GM23338 (cell line): ENCODE measurements around the gene C2orf49. TPM values are rescaled to one million over a fixed set of nuclear protein-coding genes. Genes with fewer than 3 reads are reported as not detected.

ENCODE experiments used
- ATAC-seq: fragments of 200-7000 bp; cut with Tn5 transposase; 3 replicates; pipeline ENCODE4 v1.9.1; 2020
- DNase-seq: peaks from one replicate; pipeline ENCODE4 v3.0.0-alpha.2; 2015; ENCODE audit warnings: low spot score
- H2AFZ ChIP-seq: fragments of 200-600 bp; sonication (generic); 2 replicates; pipeline ENCODE4 v1.8.0; 2016; ENCODE audit warnings: antibody characterized with exemption, mild to moderate bottlenecking, moderate library complexity
- H3F3A ChIP-seq: fragments of 200-600 bp; sonication (generic); replicated peaks from 2 replicates; pipeline ENCODE4 v1.8.0; 2017; ENCODE audit warnings: antibody characterized with exemption, mixed run types, low read depth
- H3K27ac ChIP-seq: fragments of 200-600 bp; sonication (generic); 2 replicates; pipeline ENCODE4 v1.6.1; 2016; ENCODE audit warnings: low read depth
- H3K27me3 ChIP-seq: fragments of 200-600 bp; sonication (generic); 2 replicates; pipeline ENCODE4 v1.8.0; 2016; ENCODE audit warnings: mild to moderate bottlenecking, mixed run types, moderate library complexity; ENCODE audit not compliant: insufficient read depth
- H3K36me3 ChIP-seq: fragments of 200-600 bp; sonication (generic); 2 replicates; pipeline ENCODE4 v1.8.0; 2016; ENCODE audit warnings: mild to moderate bottlenecking; ENCODE audit not compliant: insufficient read depth
- H3K4me1 ChIP-seq: fragments of 200-600 bp; sonication (generic); 2 replicates; pipeline ENCODE4 v1.8.0; 2016; ENCODE audit warnings: mild to moderate bottlenecking, moderate library complexity; ENCODE audit not compliant: insufficient read depth
- H3K4me2 ChIP-seq: fragments of 200-600 bp; sonication (generic); 2 replicates; pipeline ENCODE4 v1.7.1; 2017; ENCODE audit warnings: mixed run types
- H3K4me3 ChIP-seq: fragments of 200-600 bp; sonication (generic); 2 replicates; pipeline ENCODE4 v1.6.1; 2016; ENCODE audit warnings: mixed run types
- H3K79me2 ChIP-seq: fragments of 200-600 bp; sonication (generic); replicated peaks from 2 replicates; pipeline ENCODE4 v1.8.0; 2017; ENCODE audit warnings: mild to moderate bottlenecking; ENCODE audit not compliant: insufficient read depth
- H3K9me2 ChIP-seq: fragments of 200-600 bp; sonication (generic); 2 replicates; pipeline ENCODE4 v1.8.0; 2017; ENCODE audit not compliant: insufficient read depth
- H4K20me1 ChIP-seq: fragments of 200-600 bp; sonication (generic); replicated peaks from 2 replicates; pipeline ENCODE4 v1.8.0; 2017; ENCODE audit warnings: mild to moderate bottlenecking; ENCODE audit not compliant: insufficient read depth
- H3K27ac Mint-ChIP-seq: 2 replicates; pipeline ENCODE4 v1.8.0; 2020; ENCODE audit warnings: inconsistent platforms, mild to moderate bottlenecking, moderate library complexity, mixed read lengths
- H3K27me3 Mint-ChIP-seq: 3 replicates; pipeline ENCODE4 v1.8.0; 2022; ENCODE audit warnings: low read depth, mild to moderate bottlenecking, moderate library complexity, mixed read lengths, inconsistent platforms; ENCODE audit not compliant: insufficient read depth, poor library complexity
- H3K36me3 Mint-ChIP-seq: 3 replicates; pipeline ENCODE4 v1.8.0; 2021; ENCODE audit warnings: low read depth, mild to moderate bottlenecking, inconsistent platforms, moderate library complexity, mixed read lengths
- H3K4me1 Mint-ChIP-seq: 3 replicates; pipeline ENCODE4 v1.8.0; 2020; ENCODE audit warnings: mild to moderate bottlenecking, inconsistent platforms, mixed read lengths
- H3K4me3 Mint-ChIP-seq: 3 replicates; pipeline ENCODE4 v1.8.0; 2021; ENCODE audit warnings: moderate library complexity, mild to moderate bottlenecking, inconsistent platforms, mixed read lengths
- H3K9me3 Mint-ChIP-seq: 3 replicates; pipeline ENCODE4 v1.8.0; 2020; ENCODE audit warnings: moderate library complexity, mild to moderate bottlenecking, inconsistent platforms, mixed read lengths
- CREB1 ChIP-seq: fragments of 250-450 bp; sonication (Bioruptor Pico); IDR thresholded peaks from 2 replicates; pipeline ENCODE4 v1.5.0; 2020; ENCODE audit warnings: low read depth, mild to moderate bottlenecking, moderate library complexity
- CTCF ChIP-seq, 2 experiments: fragments of 200-600 bp in 1 of 2; sonication (generic) in 1 of 2; conservative IDR thresholded peaks; 2 replicates each; pipeline versions ENCODE4 v1.5.1 to v1.6.1; 2016 to 2017; ENCODE audit warnings: antibody characterized with exemption in 2 of 2, low read depth in 2 of 2, mild to moderate bottlenecking in 2 of 2, moderate library complexity in 1 of 2
- ETS1 ChIP-seq: IDR thresholded peaks from 2 replicates; pipeline ENCODE4 v1.6.1; 2016; ENCODE audit warnings: antibody characterized with exemption
- EZH2 ChIP-seq: fragments of 200-600 bp; sonication (generic); IDR thresholded peaks from one replicate; pipeline ENCODE4 v1.8.0; 2017; ENCODE audit warnings: antibody characterized with exemption, mild to moderate bottlenecking, low read depth; ENCODE audit not compliant: unreplicated experiment
- NANOG ChIP-seq: IDR thresholded peaks from 2 replicates; pipeline ENCODE4 v1.6.1; 2016; ENCODE audit warnings: antibody characterized with exemption, borderline replicate concordance
- ZNF114 ChIP-seq: fragments of 250-450 bp; sonication (Bioruptor Pico); IDR thresholded peaks from 2 replicates; pipeline ENCODE4 v1.5.0; 2020; ENCODE audit warnings: mild to moderate bottlenecking, moderate library complexity
- ZNF331 ChIP-seq: fragments of 250-450 bp; sonication (Bioruptor Pico); IDR thresholded peaks from 2 replicates; pipeline ENCODE4 v1.5.0; 2020; ENCODE audit warnings: low read depth, mild to moderate bottlenecking, moderate library complexity
- polyA plus RNA-seq: library from polyadenylated mRNA; unstranded; fragments of >200 nt; fragmentation: Nextera tagmentation; extraction: Ambion mirVana; gene quantifications from 2 replicates; pipeline ENCODE4 v1.2.1, GENCODE V29; 2016
- total RNA-seq: library from RNA; depleted of rRNA; stranded (reverse); fragments of >200 nt; shearing (Covaris generic); gene quantifications from 2 replicates; pipeline ENCODE4 v1.2.3, GENCODE V29; 2014
- TF ChIP-seq, protein P1 (sequence below): fragments of 250-450 bp; sonication (Bioruptor Pico); IDR thresholded peaks from 2 replicates; pipeline ENCODE4 v1.5.0; 2020; ENCODE audit warnings: mild to moderate bottlenecking, moderate library complexity
- TF ChIP-seq, protein P2 (sequence below): IDR thresholded peaks from one replicate; pipeline ENCODE4 v1.6.1; 2018; ENCODE audit warnings: antibody characterized with exemption; ENCODE audit not compliant: unreplicated experiment

Gene C2orf49
- total and polyA plus RNA-seq, 2 experiments from 2014 or later, result 19.6 to 33.8 TPM

DNA sequence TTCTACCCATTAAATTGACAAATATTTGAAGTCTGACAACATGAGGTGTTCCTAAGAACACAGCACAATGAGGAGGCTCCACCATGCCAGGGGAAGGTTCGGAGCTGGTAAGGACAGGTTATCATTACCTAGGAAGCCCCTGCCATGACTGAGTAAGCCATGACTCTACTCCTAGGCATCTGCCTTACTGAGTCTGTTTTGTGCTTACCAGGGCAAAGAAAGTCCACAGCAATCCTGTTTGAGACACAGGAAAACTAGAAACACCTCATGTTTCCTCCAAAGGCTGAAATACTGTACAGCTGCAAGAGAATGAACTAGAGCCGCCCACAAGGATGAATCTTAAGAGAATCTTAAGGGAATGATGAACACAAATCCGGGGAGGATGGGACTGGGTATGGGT lies 19.4 kb upstream of the C2orf49 start:
- Mint-ChIP-seq H3K27me3 (no peaks in the 10 kb centered on the region), H3K9me3 (no peaks in the 10 kb centered on the region), H3K27ac (no peak overlapping the region), H3K4me3 (no peak overlapping the region), H3K4me1 (no peaks in the 10 kb centered on the region), H3K36me3 (no peaks in the 10 kb centered on the region)
- H3K4me2 ChIP-seq, result no peak overlapping the region
- no peak overlapping the region for H3K4me3 ChIP-seq
- H3F3A ChIP-seq, result no peaks in the 10 kb centered on the region
- peaks cover 8% of the 10 kb centered on the region; the same call in 1 of the 2 replicates for H4K20me1 ChIP-seq
- H3K9me2 ChIP-seq, result no peaks in the 10 kb centered on the region
- no peak for TF ChIP-seq NANOG
- TF ChIP-seq, protein P1, sequence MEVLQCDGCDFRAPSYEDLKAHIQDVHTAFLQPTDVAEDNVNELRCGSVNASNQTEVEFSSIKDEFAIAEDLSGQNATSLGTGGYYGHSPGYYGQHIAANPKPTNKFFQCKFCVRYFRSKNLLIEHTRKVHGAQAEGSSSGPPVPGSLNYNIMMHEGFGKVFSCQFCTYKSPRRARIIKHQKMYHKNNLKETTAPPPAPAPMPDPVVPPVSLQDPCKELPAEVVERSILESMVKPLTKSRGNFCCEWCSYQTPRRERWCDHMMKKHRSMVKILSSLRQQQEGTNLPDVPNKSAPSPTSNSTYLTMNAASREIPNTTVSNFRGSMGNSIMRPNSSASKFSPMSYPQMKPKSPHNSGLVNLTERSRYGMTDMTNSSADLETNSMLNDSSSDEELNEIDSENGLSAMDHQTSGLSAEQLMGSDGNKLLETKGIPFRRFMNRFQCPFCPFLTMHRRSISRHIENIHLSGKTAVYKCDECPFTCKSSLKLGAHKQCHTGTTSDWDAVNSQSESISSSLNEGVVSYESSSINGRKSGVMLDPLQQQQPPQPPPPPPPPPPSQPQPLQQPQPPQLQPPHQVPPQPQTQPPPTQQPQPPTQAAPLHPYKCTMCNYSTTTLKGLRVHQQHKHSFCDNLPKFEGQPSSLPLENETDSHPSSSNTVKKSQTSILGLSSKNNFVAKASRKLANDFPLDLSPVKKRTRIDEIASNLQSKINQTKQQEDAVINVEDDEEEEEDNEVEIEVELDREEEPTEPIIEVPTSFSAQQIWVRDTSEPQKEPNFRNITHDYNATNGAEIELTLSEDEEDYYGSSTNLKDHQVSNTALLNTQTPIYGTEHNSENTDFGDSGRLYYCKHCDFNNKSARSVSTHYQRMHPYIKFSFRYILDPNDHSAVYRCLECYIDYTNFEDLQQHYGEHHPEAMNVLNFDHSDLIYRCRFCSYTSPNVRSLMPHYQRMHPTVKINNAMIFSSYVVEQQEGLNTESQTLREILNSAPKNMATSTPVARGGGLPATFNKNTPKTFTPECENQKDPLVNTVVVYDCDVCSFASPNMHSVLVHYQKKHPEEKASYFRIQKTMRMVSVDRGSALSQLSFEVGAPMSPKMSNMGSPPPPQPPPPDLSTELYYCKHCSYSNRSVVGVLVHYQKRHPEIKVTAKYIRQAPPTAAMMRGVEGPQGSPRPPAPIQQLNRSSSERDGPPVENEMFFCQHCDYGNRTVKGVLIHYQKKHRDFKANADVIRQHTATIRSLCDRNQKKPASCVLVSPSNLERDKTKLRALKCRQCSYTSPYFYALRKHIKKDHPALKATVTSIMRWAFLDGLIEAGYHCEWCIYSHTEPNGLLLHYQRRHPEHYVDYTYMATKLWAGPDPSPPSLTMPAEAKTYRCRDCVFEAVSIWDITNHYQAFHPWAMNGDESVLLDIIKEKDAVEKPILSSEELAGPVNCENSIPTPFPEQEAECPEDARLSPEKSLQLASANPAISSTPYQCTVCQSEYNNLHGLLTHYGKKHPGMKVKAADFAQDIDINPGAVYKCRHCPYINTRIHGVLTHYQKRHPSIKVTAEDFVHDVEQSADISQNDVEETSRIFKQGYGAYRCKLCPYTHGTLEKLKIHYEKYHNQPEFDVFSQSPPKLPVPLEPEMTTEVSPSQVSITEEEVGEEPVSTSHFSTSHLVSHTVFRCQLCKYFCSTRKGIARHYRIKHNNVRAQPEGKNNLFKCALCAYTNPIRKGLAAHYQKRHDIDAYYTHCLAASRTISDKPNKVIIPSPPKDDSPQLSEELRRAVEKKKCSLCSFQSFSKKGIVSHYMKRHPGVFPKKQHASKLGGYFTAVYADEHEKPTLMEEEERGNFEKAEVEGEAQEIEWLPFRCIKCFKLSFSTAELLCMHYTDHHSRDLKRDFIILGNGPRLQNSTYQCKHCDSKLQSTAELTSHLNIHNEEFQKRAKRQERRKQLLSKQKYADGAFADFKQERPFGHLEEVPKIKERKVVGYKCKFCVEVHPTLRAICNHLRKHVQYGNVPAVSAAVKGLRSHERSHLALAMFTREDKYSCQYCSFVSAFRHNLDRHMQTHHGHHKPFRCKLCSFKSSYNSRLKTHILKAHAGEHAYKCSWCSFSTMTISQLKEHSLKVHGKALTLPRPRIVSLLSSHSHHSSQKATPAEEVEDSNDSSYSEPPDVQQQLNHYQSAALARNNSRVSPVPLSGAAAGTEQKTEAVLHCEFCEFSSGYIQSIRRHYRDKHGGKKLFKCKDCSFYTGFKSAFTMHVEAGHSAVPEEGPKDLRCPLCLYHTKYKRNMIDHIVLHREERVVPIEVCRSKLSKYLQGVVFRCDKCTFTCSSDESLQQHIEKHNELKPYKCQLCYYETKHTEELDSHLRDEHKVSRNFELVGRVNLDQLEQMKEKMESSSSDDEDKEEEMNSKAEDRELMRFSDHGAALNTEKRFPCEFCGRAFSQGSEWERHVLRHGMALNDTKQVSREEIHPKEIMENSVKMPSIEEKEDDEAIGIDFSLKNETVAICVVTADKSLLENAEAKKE (CRISPR knock-in tag), result no peak
- no peak overlapping the region for H2AFZ ChIP-seq
- no peaks in the 10 kb centered on the region for H3K36me3 ChIP-seq
- no peak for ATAC-seq
- DNase-seq, result no peak
- peaks cover 88% of the 10 kb centered on the region for H3K79me2 ChIP-seq
- H3K27me3 ChIP-seq, result no peaks in the 10 kb centered on the region
- H3K27ac ChIP-seq, result no peak overlapping the region
- no peaks in the 10 kb centered on the region for H3K4me1 ChIP-seq

DNA sequence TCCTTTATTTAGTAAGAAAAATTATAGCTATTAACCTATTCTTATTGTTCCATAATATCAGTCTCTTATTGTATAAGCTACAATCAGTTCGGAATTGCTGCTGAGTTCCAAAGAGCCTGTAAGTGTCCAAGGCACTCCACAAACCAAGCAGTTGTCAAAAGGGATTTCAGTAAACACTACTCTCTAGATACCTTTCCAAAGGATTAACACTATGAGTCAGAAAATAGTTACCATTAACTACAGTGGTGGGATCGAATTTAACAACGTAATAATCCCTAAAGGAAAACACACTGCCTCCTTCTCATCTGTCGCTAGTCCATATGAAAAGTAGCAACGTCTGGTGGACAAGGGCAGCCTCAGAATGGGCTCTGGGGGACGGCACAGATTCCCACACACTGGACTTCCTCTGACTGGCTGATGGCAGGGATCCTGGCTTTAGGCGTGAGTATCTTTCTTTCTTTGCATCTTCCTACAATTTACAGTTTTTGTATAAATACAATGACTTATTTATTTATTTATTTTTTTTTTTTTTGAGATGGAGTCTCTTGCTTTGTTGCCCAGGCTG lies 16.6 kb upstream of the C2orf49 start:
- H3K27ac Mint-ChIP-seq, result no peak overlapping the region
- TF ChIP-seq ZNF114 (CRISPR knock-in tag) (no peak), ETS1 (no peak), CTCF (conservative IDR thresholded peaks at IDR 0.05; ENCODE audit: low read depth in 2 of 2) (no peak), EZH2 (no peak), CREB1 (CRISPR knock-in tag) (no peak), ZNF331 (CRISPR knock-in tag) (no peak)
- TF ChIP-seq, protein P2, sequence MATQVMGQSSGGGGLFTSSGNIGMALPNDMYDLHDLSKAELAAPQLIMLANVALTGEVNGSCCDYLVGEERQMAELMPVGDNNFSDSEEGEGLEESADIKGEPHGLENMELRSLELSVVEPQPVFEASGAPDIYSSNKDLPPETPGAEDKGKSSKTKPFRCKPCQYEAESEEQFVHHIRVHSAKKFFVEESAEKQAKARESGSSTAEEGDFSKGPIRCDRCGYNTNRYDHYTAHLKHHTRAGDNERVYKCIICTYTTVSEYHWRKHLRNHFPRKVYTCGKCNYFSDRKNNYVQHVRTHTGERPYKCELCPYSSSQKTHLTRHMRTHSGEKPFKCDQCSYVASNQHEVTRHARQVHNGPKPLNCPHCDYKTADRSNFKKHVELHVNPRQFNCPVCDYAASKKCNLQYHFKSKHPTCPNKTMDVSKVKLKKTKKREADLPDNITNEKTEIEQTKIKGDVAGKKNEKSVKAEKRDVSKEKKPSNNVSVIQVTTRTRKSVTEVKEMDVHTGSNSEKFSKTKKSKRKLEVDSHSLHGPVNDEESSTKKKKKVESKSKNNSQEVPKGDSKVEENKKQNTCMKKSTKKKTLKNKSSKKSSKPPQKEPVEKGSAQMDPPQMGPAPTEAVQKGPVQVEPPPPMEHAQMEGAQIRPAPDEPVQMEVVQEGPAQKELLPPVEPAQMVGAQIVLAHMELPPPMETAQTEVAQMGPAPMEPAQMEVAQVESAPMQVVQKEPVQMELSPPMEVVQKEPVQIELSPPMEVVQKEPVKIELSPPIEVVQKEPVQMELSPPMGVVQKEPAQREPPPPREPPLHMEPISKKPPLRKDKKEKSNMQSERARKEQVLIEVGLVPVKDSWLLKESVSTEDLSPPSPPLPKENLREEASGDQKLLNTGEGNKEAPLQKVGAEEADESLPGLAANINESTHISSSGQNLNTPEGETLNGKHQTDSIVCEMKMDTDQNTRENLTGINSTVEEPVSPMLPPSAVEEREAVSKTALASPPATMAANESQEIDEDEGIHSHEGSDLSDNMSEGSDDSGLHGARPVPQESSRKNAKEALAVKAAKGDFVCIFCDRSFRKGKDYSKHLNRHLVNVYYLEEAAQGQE, result no peak

More for the DNA sequence above, 16.6 kb upstream of the C2orf49 start:
- Mint-ChIP-seq H3K27me3 (no peaks in the 10 kb centered on the region), H3K4me3 (no peak overlapping the region), H3K36me3 (peaks cover 8% of the 10 kb centered on the region; the same call in 2 of the 3 replicates), H3K4me1 (peaks cover 17% of the 10 kb centered on the region), H3K9me3 (no peaks in the 10 kb centered on the region)
- Histone ChIP-seq H3K4me1 (peaks cover 7% of the 10 kb centered on the region), H3K4me2 (no peak overlapping the region), H3K9me2 (no peaks in the 10 kb centered on the region), H4K20me1 (peaks cover 8% of the 10 kb centered on the region; the same call in 1 of the 2 replicates), H3K27me3 (no peaks in the 10 kb centered on the region), H3F3A (no peaks in the 10 kb centered on the region), H3K79me2 (peaks cover 88% of the 10 kb centered on the region), H3K36me3 (no peaks in the 10 kb centered on the region), H3K27ac (no peak overlapping the region), H2AFZ (no peak overlapping the region), H3K4me3 (no peak overlapping the region)
- no peak for DNase-seq
- no peak for ATAC-seq
